GM12878 (cell line): Measurements from ENCODE around the gene SLC44A4. TPM values are rescaled to one million over a fixed set of nuclear protein-coding genes. Genes with fewer than 3 reads are reported as not detected.

Experiments used
- ATAC-seq: fragments of 200-7000 bp; cut with Tn5 transposase; 3 replicates; pipeline ENCODE4 v1.9.1; 2020; ENCODE audit warnings: mild to moderate bottlenecking, moderate library complexity
- BruUV-seq: library from RNA; stranded (reverse); fragments of 400-500 nt; replicated peaks from 2 replicates; lab custom pipeline; 2021; lab: Mats Ljungman, UMichigan
- CTCF ChIA-PET: fragments of 300-600 bp; sonication (Branson Sonifier 250); formaldehyde crosslinking; extraction: SDS; loops from one replicate; lab custom pipeline; 2021; ENCODE audit warnings: inconsistent platforms; lab: Yijun Ruan, JAX
- POLR2A ChIA-PET: fragments of 350-600 bp; formaldehyde crosslinking; extraction: SDS; loops from one replicate; lab custom pipeline; 2021; ENCODE audit warnings: inconsistent platforms; lab: Charles Lee
- RAD21 ChIA-PET: fragments of 300-600 bp; sonication (Branson Sonifier 250); formaldehyde crosslinking; loops from one replicate; lab custom pipeline; 2023; ENCODE audit warnings: antibody characterized with exemption; ENCODE audit not compliant: unreplicated experiment; lab: Charles Lee
- SMC1A ChIA-PET: fragments of 300-600 bp; sonication (Branson Sonifier 250); formaldehyde crosslinking; loops from one replicate; lab custom pipeline; 2023; ENCODE audit not compliant: unreplicated experiment, uncharacterized antibody; lab: Charles Lee
- DNase-seq: peaks from one replicate; pipeline ENCODE4 v3.0.0-alpha.2; 2011; ENCODE audit warnings: low read depth, low spot score
- FAIRE-seq: peaks from 3 replicates; lab custom pipeline; 2011; peaks lifted over from hg19 to GRCh38; lab: Jason Lieb, UNC
- H2AFZ ChIP-seq: 2 replicates; pipeline ENCODE4 v1.6.0; 2011; ENCODE audit warnings: low read depth, low read length, control low read depth; ENCODE audit not compliant: control insufficient read depth
- H3K27ac ChIP-seq: 2 replicates; pipeline ENCODE4 v1.5.1; 2011; ENCODE audit warnings: control low read depth; ENCODE audit not compliant: control insufficient read depth, insufficient read depth
- H3K27me3 ChIP-seq, 2 experiments: replicated peaks in 1 of 2; 2 replicates each; pipeline versions ENCODE4 v1.6.0 to v1.6.1; 2011; ENCODE audit warnings: low read length in 1 of 2; ENCODE audit not compliant: control insufficient read depth in 2 of 2, insufficient read depth in 2 of 2
- H3K36me3 ChIP-seq, 2 experiments: 2 replicates each; pipeline ENCODE4 v1.5.1; 2011; ENCODE audit warnings: low read length in 1 of 2; ENCODE audit not compliant: control insufficient read depth in 2 of 2, insufficient read depth in 2 of 2
- H3K4me1 ChIP-seq: 2 replicates; pipeline ENCODE4 v1.6.1; 2011; ENCODE audit warnings: mild to moderate bottlenecking, low read length, moderate library complexity, mixed read lengths; ENCODE audit not compliant: control insufficient read depth, insufficient read depth
- H3K4me2 ChIP-seq: 2 replicates; pipeline ENCODE4 v1.6.0; 2011; ENCODE audit warnings: control low read depth; ENCODE audit not compliant: control insufficient read depth, insufficient read depth
- H3K4me3 ChIP-seq: fragments of 200-600 bp; sonication (generic); 2 replicates; pipeline ENCODE4 v1.5.1; 2016
- H3K79me2 ChIP-seq: 2 replicates; pipeline ENCODE4 v1.6.0; 2011; ENCODE audit warnings: low read length; ENCODE audit not compliant: control insufficient read depth, insufficient read depth
- H3K9ac ChIP-seq: 2 replicates; pipeline ENCODE4 v1.8.0; 2011; ENCODE audit warnings: low read length, control low read depth, mixed read lengths; ENCODE audit not compliant: control insufficient read depth, insufficient read depth
- H3K9me3 ChIP-seq: replicated peaks from 3 replicates; pipeline ENCODE4 v1.5.1; 2011; ENCODE audit warnings: mild to moderate bottlenecking, low read length; ENCODE audit not compliant: control insufficient read depth, insufficient read depth
- H4K20me1 ChIP-seq: 2 replicates; pipeline ENCODE4 v1.6.0; 2011; ENCODE audit not compliant: control insufficient read depth, insufficient read depth
- BMI1 ChIP-seq: fragments of 450-650 bp; IDR thresholded peaks from 2 replicates; pipeline ENCODE4 v1.6.1; 2016; ENCODE audit warnings: mild to moderate bottlenecking, moderate library complexity, borderline replicate concordance
- CTCF ChIP-seq, 3 experiments: IDR thresholded peaks in 2 of 3; conservative IDR thresholded peaks in 1 of 3; 2 replicates each; pipeline ENCODE4 v1.5.1; 2011; ENCODE audit warnings: low read depth in 3 of 3, low read length in 3 of 3, mild to moderate bottlenecking in 3 of 3, control low read depth in 2 of 3, moderate library complexity in 2 of 3, inconsistent platforms in 1 of 3, mixed read lengths in 1 of 3; ENCODE audit not compliant: control insufficient read depth in 2 of 3, insufficient read depth in 1 of 3; ENCODE audit errors: extremely low read depth in 1 of 3
- E2F8 ChIP-seq: fragments of 450-650 bp; IDR thresholded peaks from 2 replicates; pipeline ENCODE4 v1.6.1; 2018; ENCODE audit warnings: mild to moderate bottlenecking, low read depth, moderate library complexity; ENCODE audit not compliant: partially characterized antibody
- NRF1 ChIP-seq: conservative IDR thresholded peaks from 2 replicates; pipeline ENCODE4 v1.6.1; 2011; ENCODE audit warnings: mild to moderate bottlenecking, low read depth, low read length, improper control_type of control experiment
- POU2F2 ChIP-seq: IDR thresholded peaks from 3 replicates; pipeline ENCODE4 v1.6.1; 2011; ENCODE audit warnings: low read depth, mild to moderate bottlenecking, low read length, borderline replicate concordance
- RELB ChIP-seq: fragments of 450-650 bp; IDR thresholded peaks from 2 replicates; pipeline ENCODE4 v1.6.1; 2017; ENCODE audit warnings: low read depth, mild to moderate bottlenecking, moderate library complexity
- SIX5 ChIP-seq: IDR thresholded peaks from 2 replicates; pipeline ENCODE4 v1.6.1; 2011; ENCODE audit warnings: mild to moderate bottlenecking, low read depth, low read length, moderate library complexity; ENCODE audit not compliant: severe bottlenecking
- YY1 ChIP-seq: IDR thresholded peaks from 2 replicates; pipeline ENCODE4 v1.6.1; 2011; ENCODE audit warnings: low read depth, mild to moderate bottlenecking, low read length
- ZBTB33 ChIP-seq: fragments of 450-650 bp; IDR thresholded peaks from 2 replicates; pipeline ENCODE4 v1.6.1; 2017; ENCODE audit warnings: mild to moderate bottlenecking
- ZBTB40 ChIP-seq: fragments of 450-650 bp; IDR thresholded peaks from 2 replicates; pipeline ENCODE4 v1.6.1; 2016; ENCODE audit warnings: mild to moderate bottlenecking, moderate library complexity, borderline replicate concordance
- whole genome bisulfite sequencing: methylation state at CpG from one replicate; pipeline ENCODE4 v1.1.6; 2016; ENCODE audit warnings: low lambda C conversion rate; ENCODE audit not compliant: insufficient replicate concordance, insufficient coverage; ENCODE audit errors: missing lambda C conversion rate; 5-methylcytosine and 5-hydroxymethylcytosine counted together
- in situ Hi-C: fragments of 300-500 bp; cut with MboI; formaldehyde crosslinking; loops from 9 replicates; pipeline ENCODE4 v1.14.3; 2018; ENCODE audit warnings: mixed read lengths
- intact Hi-C: fragments of 100-400 bp; cut with micrococcal nuclease; formaldehyde crosslinking; loops from one replicate; pipeline ENCODE4 v1.14.2; 2022; ENCODE audit not compliant: unreplicated experiment
- polyA plus RNA-seq, 11 experiments: library from polyadenylated mRNA; depleted of rRNA in 4 of 11; unstranded in 6 of 11; stranded (reverse) in 5 of 11; fragments of >200 nt; fragmentation: Nextera tagmentation in 4 of 11; fragmentation: Illumina TruSeq in 1 of 11; extraction: Ambion mirVana in 4 of 11; extraction: Trizol in 1 of 11; gene quantifications; 1 replicate in 1 of 11; 2 replicates in 10 of 11; pipeline versions ENCODE4 v1.2.1 to v1.2.3, GENCODE V29; 2011 to 2016; ENCODE audit warnings: inconsistent platforms in 2 of 11, missing spikeins in 2 of 11, low read depth in 1 of 11
- total RNA-seq, 4 experiments: library from RNA; depleted of rRNA in 3 of 4; stranded (reverse); fragments of >200 nt in 3 of 4; fragmentation: Illumina TruSeq in 1 of 4; extraction: Trizol in 1 of 4; gene quantifications; 2 replicates each; pipeline versions ENCODE4 v1.2.1 to v1.2.3, GENCODE V29; 2013 to 2021

Gene SLC44A4
- total and polyA plus RNA-seq, 10 of the 15 experiments (the other 5 are each of a cell fraction or from before 2014, with no cell fraction given), result 0.04 to 0.24 (median 0.15) TPM; not detected in 3

GRCh38 chr6:31905041-31905440, 26.2 kb upstream of the SLC44A4 start:
- Histone ChIP-seq H2AFZ (no peak overlapping the region), H3K4me3 (no peak overlapping the region), H3K27me3 (no peaks in the 10 kb centered on the region), H3K9ac (no peak overlapping the region), H3K27ac (no peak overlapping the region), H3K36me3 (no peaks in the 10 kb centered on the region), H4K20me1 (no peaks in the 10 kb centered on the region), H3K9me3 (no peaks in the 10 kb centered on the region), H3K4me2 (no peak overlapping the region), H3K4me1 (peaks cover 20% of the 10 kb centered on the region), H3K79me2 (no peaks in the 10 kb centered on the region; the same call in 1 of the 2 replicates)
- ChIA-PET RAD21 (interaction anchor here (1.7 kb wide), 1 partner anchor 18 kb away, joined by 6 read pairs; no protein-coding TSS in a partner anchor), POLR2A (interaction anchor here (0.9 kb wide), 1 partner anchor 166 kb away, joined by 3 read pairs; the partner anchor contains the start of gene MSH5), CTCF (interaction anchor here (0.5 kb wide), 1 partner anchor 16 kb away, joined by 4 read pairs; no protein-coding TSS in a partner anchor), SMC1A (no interaction called here)
- no TSS peak for BruUV-seq
- 36% methylated on average over 1 of the region's 1 CpG for WGBS
- intact Hi-C loops (loop anchor here (10.0 kb wide), 1 partner anchor 360 kb away; the partner anchor contains the start of genes ATP6V1G2, DDX39B and NFKBIL1), in situ Hi-C loops (no loop called here)
- ATAC-seq (no peak), DNase-seq (no peak), FAIRE-seq (no peak)
- TF ChIP-seq NRF1 (no peak), ZBTB40 (no peak), BMI1 (no peak), YY1 (no peak), POU2F2 (no peak), E2F8 (no peak), CTCF (IDR thresholded peaks at IDR 0.05 in 2 of 3, conservative IDR thresholded peaks at IDR 0.05 in 1 of 3; ENCODE audit: control insufficient read depth in 2 of 3, extremely low read depth in 1 of 3, insufficient read depth in 1 of 3, low read depth in 3 of 3, low read length in 3 of 3) (no peak), SIX5 (no peak), RELB (no peak), ZBTB33 (no peak)
